HG02678 (cell line): ENCODE results near the gene EIF1.

Experiments used
- ATAC-seq: cut with Tn5 transposase; IDR thresholded peaks from one replicate; pipeline ENCODE4 v1.9.1; 2021; ENCODE audit warnings: mild to moderate bottlenecking, moderate library complexity; ENCODE audit not compliant: unreplicated experiment

EIF1 gene

DNA sequence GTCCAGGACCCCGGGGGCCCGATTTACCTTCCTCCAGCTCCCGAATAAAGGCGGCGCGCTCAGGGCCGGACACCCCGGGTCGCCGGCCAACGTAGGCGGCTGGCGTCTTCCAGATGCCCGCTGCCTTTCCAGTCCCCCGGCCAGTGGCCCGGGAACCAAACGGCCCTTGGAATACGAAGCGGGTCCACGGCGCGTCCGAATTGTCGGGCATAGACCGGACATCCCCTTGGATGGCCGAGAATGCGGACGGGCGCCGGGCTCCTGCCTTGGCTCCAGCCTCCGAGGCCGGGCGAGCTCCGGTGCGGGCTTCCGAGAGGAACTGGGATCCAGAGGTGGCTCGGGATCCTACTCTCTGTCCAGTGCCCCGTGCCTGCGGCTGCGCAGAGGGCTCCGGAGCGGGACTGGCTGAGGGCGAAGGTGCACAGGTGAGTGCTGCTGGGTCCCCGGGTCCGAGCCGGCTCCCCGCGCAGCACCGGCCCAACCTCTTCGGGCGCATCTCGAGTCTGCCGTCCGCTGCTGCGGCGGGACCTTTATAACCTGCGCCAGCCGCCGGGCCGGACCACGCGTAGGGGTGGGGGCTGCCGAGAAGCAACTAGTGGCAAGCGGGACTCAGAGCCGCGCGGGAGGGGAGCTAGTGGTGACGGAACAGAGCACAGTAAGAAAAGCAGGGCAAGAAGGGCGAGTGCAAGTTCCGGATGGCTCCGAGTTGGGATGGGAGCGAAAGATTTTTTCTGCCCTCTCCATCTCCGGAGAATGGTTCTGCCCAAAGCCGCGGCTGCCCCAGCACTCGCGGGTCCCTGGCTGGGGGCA, 45.7 kb downstream of the EIF1 start, which contains the start of gene HAP1:
Gene HAP1, minus strand, starts transcription at position 505 of the 810 bp plus-strand sequence. Its CDS starts 9 bp downstream, at position 496.
- no peak for ATAC-seq

DNA sequence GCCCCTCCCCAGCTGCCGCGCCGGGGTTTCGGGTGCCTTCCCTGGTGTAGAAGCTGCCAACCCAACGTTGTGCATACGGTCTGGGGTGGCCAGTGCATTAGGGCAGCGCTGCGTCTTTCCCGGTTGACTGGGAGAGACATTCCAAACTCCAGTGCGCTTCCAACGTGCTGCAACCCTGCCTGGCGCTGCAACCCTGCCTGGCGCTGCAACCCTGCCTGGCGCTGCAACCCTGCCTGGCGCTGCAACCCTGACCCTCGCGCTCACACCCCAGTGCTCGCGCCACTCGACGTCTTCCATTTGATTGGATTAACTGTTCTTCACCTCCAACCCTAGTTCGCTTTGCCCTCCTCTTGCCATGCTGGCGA, 46.2 kb downstream of the EIF1 start:
- ATAC-seq, result no peak

DNA sequence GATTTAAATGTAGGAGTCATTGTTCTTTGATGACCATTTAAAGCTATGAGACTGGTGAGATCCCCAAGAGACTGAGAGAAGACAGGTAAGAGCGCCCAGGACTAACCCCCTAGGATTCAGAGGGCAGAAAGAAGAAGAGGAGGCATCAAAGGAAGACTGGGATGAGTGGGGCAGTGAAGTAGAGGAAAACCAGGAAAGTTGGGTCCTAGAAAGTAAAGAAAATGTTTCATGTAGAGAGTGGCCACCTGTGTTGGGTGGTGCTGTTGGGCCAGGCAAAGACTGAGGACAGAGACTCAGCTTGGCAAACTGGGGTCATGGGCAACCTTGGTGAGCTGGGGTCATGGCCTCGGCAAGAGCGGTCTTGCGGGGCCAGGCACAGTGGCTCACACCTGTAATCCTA, 47.1 kb downstream of the EIF1 start:
- no peak for ATAC-seq

DNA sequence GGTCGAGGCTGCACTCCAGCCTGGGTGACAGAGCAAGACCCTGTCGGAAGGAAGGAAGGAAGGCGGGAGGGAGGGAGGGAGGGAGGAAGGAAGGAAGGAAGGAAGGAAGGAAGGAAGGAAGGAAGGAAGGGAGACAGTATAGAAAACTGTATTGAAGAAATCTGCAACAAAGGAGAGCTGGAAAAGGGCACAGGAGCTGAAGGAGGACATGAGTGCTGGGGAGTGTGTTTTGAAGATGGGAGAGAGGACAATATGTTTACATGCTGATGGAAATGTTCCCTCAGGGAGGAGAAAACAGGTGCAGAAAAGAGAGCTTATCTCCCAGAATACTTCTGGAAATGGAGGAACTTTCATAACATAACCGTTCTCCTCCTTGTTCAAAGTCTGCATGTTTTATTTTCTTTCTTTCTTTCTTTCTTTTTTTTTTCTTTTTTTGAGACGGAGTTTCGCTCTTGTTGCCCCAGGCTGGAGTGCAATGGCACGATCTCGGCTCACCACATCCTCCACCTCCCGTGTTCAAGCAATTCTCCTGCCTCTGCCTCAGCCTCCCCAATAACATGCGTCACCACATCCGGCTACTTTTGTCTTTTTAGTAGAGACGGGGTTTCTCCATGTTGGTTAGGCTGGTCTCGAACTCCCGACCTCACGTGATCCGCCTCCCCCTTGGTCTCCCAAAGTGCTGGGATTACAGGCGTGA, 48.4 kb downstream of the EIF1 start:
- ATAC-seq, result no peak

DNA sequence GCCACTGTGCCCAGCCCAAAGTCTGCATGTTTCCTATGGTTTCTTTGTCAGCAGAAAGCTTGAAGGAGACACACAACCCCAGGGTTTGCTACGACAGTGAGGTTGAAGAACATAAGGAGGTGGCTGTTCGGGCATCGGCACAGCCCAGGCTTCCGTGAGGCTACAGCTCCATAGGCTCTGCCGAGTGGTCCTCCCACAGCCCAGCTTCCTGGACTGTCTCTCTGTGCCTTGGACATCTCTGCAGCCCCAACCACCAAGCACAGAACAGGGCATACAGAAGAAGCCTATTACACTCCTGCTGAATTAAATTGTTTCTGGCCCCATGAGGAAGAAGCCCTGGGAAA, 49.0 kb downstream of the EIF1 start:
- no peak for ATAC-seq

DNA sequence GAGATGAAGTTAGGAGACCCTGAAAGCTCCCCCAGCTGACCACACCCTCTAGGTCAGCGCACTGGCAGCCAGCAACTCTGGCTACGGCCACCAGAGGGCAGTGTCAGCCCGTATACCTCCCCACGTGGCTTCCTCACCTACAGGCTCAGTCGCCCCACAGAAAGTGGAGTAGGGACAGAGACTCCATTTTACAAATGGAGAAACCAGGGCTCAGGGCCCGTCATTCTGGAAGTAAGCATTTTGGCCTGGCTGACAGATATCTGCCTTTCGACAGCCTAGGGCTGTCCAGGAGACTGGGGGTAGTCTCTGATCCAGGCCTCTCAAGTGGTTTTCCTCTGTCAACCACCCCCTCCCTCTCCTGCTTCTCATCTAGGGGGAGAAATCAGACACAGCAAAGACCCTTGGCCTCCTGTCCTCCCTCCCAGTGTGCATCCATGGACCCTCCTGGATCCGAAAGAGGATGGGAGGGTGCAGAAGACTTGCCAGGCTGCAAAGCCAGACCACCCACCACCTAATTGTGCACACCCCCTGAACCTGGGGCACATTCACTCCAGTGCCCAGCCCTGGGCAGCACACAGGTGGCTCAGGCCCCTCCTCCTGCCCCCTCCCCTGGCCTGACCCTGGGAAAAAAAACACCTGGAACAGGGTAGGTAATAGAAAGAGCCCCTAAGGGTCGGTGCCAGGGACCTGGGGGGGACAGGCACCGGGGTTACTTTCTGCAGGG, 49.6 kb downstream of the EIF1 start:
- peak; percentile 58 for ATAC-seq

DNA sequence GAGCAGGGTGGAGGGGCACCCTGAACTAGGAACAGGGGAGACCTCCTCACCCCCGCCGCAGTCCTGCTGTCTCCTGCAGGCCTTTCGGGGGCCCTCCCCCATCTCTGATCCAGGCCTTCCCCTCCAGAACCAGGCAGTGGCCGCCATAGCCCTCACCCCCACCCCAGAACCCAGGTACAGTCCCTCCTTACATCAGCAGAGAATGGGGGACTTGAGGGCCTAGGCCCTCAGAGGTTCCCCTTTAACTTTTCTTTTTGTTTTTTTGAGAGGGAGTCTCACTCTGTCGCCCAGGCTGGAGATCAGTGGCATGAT, 50.1 kb downstream of the EIF1 start:
- no peak for ATAC-seq

DNA sequence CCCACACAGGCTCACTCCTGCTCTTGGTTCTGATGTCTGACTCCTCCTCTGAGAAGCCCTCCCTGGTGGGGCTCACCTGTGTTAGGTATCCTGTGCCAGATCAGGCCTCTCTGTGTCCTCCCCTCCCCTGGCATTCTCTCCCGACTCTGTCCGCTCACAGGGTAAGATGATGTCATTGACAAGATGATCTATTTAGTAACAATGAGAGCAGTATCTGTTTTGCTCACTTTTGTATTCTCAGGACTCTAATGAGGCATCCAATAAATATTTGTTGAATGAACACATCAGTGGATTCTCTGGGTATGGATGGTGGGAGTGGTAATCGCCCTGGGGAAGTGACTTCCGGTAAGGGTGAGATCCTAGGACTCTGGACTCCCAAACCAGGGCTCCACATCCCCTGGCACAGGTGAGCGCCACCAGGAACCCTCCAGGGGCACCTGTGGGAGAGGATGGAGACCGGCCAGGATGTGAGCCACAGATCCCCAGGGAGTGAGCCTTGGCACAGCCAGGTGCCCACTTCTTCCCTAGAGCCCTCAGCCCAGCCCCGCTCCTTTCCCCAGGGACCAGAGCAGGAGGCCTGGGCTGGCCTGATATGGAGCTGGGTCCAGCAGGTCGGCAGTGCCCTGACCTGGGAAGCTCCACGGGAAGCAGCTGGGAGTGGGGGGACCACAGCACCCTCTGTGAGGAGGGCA, 51.1 kb downstream of the EIF1 start:
- ATAC-seq, result no peak

DNA sequence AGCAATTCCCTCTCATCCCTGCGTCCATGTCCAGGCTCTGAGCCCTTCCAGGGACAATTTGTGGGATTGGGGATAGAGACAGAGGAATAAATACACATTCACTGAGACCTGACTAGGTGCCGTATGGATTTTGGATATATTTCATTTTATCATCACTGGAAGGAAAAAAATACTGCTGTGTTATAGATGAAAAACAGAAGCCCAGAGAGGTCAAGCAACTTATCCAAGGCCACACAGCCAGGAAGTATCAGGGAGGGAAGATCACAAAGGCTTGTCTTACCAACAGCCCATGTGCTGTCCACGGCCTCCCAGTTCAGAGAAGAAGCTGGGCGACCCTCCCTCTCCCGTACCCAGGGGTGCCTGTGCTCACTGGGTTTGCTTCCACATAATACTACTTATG, 51.8 kb downstream of the EIF1 start:
- no peak for ATAC-seq

DNA sequence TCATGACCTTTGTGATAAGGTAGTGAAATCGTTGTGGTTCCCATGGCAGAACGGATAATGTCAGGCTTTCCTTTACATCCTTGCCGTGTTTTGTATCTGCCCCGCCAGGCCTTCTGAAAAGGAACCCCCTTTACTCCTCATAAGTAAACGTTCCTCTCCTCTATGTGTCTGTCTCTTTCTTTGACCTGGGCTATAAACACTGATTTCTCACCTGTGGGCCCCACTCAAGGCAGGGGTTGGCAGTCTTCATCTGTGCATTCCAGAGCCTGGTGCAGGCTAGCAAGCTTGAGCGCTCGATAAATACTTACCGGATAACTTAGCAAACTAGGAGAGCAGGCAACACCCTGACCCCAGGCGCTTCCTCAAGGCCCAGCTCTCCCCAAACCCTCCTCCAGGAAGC, 53.0 kb downstream of the EIF1 start:
- ATAC-seq, result no peak
